DMS153 treated with DMSO at 0.1 percent for 48 hours (cell line): ENCODE results near the gene BTRC.

Experiments used
- DNase-seq: peaks from one replicate; lab custom pipeline; 2025; ENCODE audit not compliant: unreplicated experiment; lab: John Stamatoyannopoulos, UW

Gene BTRC

DNA sequence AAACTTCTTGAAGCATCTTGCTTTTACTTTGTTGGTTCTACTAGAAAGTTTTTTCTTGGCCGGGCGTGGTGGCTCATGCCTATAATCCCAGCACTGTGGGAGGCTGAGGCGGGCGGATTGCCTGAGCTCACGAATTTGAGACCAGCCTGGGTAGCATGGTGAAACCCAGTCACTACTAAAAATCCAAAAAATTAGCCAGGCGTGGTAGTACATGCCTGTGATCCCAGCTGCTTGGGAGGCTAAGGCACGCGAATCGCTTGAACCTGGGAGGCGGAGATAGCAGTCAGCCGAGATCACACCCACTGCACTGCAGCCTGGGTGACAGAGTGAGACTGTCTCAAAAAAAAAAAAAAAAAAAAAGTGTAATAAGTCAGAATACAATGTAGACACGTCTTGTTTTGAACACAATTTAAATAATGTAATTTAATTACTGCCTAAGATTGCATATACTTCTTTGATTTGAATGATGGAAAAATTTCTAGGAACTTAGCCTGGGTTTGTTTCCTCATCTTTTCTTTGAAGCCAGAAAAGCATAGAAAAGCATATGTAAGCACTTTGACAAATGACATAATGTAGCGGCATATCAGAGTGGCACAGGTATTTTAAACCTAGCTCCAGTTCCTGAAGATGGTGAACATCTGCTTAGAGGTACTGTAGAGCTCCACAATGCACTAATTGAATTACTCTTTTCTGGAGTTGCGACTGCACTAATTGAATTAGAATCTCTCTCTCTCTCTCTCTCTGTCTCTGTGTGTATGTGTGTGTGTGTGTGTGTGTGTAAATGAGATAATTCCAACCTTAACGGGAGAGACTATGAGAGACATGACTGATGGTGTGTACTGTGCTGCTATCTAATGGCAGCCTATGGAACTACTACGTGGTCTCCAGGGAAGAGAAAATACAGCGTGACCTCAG, 87.8 kb downstream of the BTRC start:
- DNase-seq, result peak; percentile 69

DNA sequence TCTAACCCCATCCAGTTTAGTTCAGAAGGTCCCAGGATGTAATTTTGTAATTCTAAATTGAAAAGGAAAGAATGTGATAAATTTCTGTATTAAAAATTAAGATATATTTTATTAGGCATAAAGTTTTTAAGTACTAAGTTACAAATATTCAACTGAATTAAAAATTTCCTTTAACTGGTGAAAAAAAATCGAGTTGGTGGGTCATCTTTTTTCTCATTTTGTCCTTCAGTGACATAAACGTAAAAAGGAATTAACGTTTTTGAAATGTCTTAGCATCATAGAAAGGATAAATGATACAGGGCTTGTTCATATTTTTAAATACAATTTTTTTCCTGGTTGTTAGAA, 88.5 kb downstream of the BTRC start:
- DNase-seq, result no peak

DNA sequence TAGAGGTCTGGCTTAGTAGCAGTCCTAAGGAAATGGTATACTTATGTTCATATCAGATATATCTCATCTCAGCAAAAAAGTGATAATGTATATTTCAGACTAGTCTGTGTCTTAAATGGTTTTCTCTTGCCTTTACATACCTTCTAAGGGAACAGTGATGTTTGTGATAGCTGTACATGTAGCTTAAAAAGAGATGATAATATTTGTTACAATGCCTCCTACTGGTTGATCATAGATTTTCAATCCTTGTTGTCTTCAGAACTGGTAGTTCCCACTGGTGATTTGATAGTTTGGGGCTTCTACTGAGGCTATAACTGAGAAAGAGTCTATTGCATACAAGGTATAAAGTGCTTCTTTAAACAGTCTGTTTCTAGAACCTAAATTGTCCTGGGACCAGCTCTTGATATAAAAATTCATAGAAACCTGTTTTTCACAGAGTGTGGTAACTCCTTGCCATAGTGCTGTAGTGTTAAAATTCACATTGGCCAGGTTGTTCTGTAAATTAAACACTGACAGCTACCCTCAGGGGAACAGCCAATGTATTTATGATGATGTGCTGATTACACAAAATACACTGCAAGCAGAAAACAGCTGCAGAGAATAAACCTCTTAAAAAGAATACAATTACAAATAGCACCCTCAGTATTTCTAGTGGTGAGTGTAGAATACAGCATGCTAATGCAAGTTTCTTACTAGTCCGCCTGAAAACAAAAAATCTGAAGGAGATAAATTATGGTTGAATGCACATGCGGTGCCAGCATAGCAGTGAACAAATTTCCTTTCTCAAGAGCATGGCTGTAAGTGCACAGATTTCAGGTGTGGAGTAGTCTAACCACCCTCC, 90.3 kb downstream of the BTRC start:
- peak; percentile 11 for DNase-seq

DNA sequence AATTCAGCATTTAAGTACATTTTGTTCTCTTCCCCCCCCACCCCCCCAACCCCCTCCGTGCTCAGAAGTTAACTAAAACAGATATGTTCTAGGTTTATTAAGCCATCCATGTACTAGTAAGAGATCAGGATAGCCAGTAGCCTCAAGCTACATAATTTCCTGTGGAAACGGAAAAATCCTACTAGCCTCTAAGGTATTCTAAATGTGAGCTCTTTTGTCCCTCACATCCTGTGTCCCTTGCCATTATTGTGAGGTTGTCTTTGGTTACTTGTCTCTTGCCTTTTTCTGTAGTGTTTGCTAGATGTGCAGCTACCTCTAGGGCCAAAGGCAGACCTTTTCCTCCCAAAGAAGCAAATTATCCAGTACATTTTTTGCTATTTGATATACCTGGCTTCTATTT, 92.1 kb downstream of the BTRC start:
- no peak for DNase-seq

DNA sequence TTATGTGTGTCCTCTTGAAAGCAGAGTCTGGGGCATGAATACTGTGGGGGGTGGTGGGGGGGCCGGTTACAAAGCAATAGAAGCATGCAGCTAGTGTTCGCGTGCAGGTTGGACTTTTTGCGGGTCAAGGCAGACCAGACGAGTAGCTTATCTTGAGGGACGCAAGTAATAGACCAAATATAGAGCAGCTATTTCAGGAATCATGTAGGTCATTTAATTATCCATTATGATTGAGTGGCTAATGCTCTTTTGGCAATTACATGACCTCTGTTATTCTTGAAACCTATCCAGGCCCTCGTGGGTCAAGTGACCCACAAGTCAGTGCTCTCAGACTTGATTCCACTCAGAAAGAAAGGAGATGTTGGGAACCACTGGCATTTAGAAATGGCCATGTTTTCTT, 93.0 kb downstream of the BTRC start:
- DNase-seq, result no peak

DNA sequence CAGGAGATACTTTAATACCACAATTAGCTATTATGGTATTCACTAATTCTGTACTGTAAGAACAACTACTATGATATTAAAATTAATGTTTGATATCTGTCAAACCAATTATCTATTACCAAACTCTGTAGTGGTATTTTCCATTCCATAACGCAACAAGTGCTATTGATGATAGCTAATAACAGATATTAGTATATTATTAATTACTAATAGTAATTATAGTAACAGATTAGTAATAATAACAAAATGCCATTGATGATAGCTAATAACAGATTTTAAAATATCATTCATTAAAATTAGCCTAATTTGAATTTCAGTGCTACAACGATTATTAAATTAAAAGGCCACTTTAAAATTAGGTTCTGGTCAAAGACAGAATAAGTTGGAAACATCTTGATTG, 93.5 kb downstream of the BTRC start:
- no peak for DNase-seq

DNA sequence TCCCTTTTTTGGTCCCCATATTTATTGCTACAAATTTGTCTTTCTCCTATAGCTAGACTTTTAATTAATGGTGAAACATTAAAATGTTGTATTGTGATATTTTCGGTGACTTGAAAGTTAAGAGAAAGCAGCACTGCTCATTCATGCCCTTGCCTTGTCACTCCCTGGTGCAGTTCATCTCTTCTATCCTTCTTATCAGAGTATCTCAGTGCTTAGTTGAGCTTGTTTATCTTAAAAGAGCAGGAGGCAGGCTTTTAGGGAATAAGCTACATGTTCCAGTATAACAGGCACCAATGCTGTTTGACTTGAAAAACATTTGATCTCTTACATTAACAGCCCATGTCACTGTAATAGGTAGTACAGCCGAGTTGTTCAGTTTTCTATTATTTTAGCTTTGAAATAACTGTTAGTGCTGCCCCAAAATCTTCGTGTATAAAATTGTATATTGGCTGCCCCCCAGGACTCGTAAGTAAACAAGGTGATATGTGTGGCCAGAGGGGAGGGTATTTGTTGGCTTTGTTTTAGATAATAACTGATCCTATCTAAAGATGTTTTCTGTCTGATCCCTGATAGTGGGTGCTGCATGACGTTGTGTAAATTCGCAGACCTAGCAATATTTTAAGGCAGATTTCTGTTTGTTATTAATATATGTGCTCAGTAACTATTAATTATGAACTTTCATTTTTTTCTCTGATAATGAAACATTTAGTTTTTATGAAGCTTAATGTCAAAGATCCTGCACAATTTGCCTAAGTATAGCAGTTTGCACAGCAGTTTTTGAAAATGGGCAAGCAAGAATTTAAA, 96.5 kb downstream of the BTRC start:
- DNase-seq, result no peak

DNA sequence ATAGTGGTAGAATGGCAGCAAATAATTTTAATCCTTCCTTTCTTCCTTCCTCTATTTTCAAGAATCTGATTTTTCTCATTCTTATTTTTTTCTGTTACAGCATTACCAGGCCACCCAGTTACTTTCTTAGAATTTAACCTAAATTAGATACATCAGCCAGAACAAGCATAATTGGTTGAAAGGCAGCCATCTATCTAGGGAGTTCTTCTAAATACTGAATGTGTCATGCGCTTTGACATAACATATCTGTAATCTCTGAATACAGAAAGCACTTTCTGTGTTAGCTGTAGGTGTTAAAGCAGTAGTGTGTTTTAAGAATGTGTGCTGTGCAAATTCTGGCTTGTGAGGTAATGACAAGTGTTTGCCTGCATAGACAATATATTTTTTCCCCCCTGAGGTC, 97.3 kb downstream of the BTRC start:
- DNase-seq, result no peak

DNA sequence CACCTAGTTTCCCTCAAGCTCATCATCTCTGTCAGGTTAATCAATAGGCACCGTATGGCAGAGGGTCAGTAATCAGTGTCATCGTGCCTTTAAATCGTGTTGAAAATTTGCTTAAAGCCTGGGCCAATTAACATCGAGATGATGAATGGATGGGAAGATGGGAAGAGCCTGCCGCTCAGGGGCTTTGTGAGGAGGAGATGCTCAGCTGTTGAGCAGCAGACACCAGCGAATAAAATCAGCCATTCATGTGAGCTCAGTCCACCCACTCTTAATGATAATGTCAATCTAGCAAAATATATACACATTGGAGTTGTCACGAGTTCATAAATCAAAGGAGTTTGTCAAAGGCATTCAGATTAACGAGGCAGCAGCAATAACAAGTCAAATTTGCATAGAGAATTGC, 97.7 kb downstream of the BTRC start:
- no peak for DNase-seq

DNA sequence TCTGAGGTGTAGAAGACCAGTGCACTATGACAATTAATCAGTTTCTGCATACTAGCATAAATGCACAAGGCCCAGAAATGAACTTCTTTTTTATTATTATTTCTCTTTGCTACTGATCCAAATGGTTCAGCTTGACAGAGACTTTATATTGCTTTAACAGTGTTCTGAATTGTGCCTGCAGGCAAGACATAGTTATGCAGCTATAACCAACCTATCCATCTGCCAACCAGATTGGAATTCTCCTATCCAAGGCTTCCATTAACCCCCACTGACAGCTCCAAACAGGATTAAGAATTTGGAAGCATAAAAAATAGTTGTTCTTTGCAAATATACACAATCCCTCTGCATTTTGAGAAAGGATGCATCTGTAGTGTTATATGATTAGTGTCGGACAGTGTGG, 98.2 kb downstream of the BTRC start:
- DNase-seq, result no peak

DNA sequence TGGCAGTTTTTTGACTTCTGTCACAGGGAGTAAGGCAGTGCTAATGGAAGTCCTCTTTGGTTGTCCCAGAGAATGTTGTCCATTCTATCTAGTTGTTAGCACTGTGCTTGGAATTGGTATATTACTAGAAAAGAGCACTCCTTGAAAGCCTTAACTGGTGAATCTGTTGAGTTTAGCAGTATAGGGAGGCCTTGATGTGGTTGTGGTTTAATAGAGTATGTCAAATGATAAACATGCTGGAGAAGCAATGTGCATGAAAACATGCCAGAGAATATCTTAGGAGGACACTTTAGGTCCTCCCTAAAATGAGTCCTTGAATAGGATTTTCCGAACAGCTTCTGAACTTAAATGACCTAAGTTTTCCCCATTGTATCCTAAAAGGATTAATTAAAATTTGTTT, 98.6 kb downstream of the BTRC start:
- no peak for DNase-seq

DNA sequence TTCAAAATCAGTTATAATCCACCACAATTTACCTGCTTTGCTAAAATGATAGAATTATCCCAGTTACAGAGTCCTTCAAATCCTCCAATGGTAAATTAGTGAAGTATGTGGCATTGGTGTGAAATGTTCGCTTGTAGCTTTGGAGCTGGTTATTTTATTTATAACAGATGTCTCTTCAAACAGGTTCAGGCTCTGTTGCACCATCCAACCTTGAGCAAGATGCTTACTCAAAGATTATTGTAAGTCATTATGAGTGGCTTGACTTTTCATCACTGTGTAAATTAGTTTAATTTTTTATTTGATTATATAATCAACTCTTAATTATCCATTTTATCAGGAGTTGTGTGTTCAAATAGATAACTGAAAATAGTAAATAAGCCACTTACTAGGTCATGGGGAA, 99.4 kb downstream of the BTRC start:
- DNase-seq, result no peak

DNA sequence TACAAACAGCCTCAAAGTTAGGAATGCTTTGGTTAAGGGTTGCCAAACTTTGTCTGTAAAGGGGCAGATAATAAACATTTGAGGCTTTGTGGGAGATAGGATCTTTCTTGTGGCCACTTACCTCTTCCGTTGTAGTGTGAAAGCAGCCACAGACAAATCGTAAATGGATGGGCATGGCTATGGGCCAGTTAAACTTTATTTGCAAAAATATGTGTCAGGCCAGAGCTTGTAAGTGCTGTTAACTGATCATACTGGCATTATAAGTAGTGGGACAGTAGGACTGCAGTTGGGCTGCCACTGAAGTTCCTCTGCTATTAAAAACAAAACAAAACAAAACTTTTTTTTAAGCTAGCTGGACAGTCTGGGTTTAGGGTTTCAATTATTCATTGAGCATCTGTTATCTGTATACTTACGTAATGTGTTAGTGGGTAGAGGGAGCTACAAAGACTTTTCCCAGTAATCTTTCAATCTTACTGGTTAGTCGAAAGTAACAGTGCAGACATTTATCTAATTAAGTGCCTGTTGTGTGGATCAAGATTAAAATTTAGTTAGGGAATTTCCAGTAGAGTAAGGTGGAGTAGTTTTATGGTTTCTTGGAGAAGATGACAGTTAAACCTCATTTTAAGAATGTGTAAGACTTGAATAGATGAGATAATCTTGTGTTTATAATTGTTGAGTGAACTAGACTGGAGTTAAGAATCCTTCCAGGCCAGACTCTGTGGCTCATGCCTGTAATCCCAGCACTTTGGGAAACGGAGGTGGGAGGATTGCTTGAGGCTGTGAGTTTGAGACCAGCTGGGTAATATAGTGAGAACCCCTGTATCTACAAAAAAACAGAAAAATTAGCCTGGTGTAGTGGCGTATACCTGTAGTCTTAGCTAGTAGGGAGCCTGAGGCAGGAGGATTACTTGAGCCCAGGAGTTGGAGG, 100.1 kb downstream of the BTRC start:
- DNase-seq, result no peak

DNA sequence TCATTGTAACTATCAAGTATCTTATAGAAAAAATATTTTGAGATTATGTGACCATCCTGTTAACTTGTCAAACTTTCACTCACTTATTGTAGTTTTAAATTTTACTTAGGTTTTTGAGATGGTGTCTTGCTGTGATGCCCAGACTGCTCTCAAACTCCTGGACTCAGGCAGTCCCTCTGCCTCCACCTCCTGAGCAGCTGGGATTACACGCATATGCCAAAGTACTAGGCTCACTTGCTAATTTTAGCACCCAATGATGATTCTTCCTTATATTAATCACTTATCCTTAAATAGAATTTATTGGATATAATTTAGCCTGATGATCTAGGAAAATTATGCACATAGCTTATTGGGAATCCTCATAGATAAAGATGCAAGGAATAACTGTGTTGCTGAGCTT, 104.9 kb downstream of the BTRC start:
- no peak for DNase-seq

DNA sequence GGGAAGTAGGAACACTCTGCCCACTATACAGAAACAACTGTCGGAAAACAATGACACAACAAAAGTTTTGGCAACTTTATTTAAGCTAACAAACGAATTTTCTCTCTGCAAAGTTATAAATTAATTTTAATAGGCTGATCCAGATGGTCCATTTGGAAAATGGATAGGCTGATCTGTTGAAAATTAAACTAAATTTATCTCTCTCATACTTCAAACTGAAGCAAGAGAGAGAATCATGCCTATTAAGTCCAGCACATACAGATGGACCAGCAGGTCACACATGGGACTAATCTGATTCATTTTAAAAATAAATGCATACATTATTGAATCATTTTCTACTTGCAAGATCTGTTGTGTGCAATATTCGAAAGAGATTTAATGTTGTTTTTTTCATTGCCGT, 110.1 kb downstream of the BTRC start:
- no peak for DNase-seq

DNA sequence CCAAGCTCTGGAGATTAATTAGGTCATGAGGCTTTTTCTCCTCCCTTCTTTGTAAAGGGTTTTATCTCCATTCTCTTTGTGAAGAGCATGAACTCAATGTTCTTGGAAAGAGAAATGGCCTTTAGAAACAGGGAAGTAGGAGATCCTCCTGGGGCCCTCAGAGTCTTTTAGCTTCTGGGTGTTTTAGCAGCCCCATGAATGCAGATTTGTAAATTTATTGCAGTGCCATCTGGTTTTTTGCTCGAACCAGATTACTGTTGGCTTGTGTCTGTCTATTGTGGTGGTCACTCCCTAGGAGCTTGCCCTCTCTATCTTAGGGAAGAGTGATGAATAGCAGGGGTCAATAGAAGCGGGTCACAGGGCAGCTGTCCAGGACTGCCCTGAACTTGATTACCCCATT, 110.6 kb downstream of the BTRC start:
- DNase-seq, result no peak

DNA sequence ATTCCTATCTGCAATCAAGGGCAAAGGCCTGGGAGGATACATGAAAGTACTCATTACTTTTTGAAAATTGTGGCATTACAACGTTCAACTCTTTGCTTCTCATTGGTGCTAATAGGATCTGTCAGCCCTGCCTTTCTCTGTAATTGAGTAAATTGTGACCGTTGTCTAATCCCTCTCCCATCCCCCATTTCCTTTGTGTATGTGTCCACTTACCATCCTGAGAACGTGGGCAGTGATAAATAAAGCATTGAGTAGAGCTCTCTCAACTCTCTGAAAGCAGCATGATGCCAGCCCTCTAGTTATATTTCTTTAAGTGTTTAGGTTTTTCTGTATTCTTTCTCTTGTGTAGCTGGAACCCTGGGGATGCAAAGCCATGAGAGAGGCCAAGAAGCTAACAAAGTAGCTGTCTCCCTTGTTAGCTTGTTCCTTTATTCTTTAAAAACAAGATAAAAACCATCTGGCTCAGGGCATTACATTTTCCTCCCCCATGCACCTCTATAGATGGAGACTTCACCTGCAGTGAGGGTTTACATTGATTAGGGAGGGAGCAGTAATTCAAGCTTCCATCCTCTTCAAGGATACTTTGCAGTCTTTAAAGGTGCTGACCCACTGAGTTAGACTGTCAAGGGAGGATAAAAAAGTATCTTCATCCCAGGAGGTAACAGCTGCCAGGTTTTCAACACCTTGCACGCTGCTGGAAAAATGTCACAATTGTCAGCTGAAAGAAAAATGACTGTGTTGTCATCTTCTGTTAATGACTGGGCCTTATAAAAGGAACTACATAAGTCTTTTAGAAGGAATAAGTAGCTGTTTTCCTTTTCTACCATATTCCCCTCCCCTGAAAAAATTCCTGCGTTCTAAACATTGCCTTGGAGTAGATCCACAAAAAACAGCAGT, 112.3 kb downstream of the BTRC start:
- DNase-seq, result peak; percentile 28

DNA sequence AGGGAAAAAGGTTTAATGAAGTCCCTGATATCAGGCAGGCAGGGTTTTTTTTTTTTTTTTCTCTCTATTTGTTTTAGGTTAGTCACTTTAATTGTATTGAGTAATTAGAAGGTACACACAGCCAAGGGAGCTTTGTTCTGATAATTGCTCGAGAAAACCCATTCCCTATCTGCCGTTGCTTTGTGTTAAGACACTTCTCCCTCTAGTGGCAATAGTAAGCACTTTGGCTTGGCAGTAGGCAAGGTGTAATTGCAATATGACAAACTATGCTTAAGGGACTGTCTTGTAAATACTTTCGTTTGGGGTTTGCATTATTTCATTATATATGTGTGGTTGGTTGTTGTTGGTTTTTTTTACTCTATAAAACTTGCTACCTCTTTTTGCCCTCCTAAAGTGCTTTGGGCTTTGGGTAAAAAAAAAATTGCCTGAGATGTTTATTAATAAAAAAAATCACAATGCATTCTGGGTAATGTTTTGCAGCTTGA, 113.4 kb downstream of the BTRC start:
- peak; percentile 89 for DNase-seq

DNA sequence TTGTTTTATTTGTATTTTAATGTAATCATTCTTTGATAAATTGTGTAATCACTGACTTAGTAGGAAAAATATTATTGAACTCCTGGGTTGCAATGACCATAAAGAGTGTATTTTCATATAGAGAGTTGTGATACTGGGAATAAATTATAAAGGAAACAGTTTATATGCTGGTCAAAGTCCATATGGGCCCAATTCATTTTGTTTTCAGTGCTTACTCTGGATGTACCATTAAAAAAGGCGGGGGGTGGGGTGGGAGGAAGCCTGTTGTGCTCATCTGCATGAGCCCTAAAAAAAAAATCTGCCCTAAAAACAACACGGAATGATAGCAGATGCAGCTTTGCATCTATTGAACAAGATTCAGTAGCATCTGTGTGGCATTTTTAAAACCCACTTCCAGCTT, 114.2 kb downstream of the BTRC start:
- no peak for DNase-seq
